ENCODE measurements around the gene MMP11. TPM values are rescaled to one million over a fixed set of nuclear protein-coding genes. Genes with fewer than 3 reads are reported as not detected.

Gene MMP11
- total RNA-seq, 1 donor from 2014 or later: 28.8 TPM

DNA sequence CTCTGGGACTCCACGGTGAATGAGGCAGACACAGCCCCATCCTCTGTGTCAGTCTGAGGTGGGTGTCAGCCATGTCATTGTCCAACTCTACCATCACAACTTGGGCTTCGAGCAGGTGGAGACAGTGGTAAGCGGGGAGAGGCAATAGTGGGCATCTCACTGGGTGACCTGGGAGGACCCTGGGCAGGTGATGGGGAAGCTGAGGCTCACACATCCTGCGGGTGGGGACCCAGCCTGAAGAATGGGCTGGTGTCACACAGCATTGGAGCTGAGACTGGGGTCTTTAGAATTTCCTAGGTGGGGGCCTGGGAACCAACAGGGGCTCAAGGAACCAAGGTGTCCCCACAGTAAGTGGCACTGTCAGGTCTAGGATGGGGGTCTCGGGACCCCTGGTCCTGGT is 7.1 kb downstream of the MMP11 start:
- H3K27me3 Mint-ChIP-seq (ENCODE audit: unreplicated experiment): peaks cover 16% of the 10 kb centered on the region
- no peak for DNase-seq
- H3K36me3 Mint-ChIP-seq (ENCODE audit: unreplicated experiment): peaks cover 3% of the 10 kb centered on the region
- peaks cover 1% of the 10 kb centered on the region for H3K9me3 Mint-ChIP-seq (ENCODE audit: unreplicated experiment)
- H3K27ac Mint-ChIP-seq (ENCODE audit: unreplicated experiment): no peak overlapping the region
- H3K4me3 Mint-ChIP-seq (ENCODE audit: unreplicated experiment): no peak overlapping the region
- peaks cover 7% of the 10 kb centered on the region for H3K4me1 Mint-ChIP-seq (ENCODE audit: low read depth, unreplicated experiment)
- TF ChIP-seq, protein P1, sequence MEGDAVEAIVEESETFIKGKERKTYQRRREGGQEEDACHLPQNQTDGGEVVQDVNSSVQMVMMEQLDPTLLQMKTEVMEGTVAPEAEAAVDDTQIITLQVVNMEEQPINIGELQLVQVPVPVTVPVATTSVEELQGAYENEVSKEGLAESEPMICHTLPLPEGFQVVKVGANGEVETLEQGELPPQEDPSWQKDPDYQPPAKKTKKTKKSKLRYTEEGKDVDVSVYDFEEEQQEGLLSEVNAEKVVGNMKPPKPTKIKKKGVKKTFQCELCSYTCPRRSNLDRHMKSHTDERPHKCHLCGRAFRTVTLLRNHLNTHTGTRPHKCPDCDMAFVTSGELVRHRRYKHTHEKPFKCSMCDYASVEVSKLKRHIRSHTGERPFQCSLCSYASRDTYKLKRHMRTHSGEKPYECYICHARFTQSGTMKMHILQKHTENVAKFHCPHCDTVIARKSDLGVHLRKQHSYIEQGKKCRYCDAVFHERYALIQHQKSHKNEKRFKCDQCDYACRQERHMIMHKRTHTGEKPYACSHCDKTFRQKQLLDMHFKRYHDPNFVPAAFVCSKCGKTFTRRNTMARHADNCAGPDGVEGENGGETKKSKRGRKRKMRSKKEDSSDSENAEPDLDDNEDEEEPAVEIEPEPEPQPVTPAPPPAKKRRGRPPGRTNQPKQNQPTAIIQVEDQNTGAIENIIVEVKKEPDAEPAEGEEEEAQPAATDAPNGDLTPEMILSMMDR (IDR thresholded peaks at IDR 0.05; ENCODE audit: partially characterized antibody, unreplicated experiment): no peak

DNA sequence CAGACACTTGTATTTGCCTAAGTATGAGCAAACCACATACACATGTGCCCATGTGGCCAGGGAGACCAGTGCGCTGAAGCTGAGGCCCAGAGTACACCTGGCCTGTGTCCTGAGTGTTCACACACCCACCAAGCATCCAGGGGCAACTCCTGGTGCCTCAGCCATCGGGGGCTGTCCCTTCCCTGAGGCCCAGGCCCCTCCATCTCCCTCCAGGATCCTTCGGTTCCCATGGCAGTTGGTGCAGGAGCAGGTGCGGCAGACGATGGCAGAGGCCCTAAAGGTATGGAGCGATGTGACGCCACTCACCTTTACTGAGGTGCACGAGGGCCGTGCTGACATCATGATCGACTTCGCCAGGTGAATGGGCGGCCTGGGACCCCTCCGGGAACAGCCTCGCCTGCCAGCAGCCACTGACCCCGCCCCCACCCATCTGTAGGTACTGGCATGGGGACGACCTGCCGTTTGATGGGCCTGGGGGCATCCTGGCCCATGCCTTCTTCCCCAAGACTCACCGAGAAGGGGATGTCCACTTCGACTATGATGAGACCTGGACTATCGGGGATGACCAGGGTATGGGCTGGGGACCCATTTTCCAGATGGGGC is 7.6 kb downstream of the MMP11 start:
- peaks cover 7% of the 10 kb centered on the region for H3K4me1 Mint-ChIP-seq (ENCODE audit: low read depth, unreplicated experiment)
- H3K27ac Mint-ChIP-seq (ENCODE audit: unreplicated experiment): no peak overlapping the region
- H3K4me3 Mint-ChIP-seq (ENCODE audit: unreplicated experiment): no peak overlapping the region
- DNase-seq: no peak
- peaks cover 16% of the 10 kb centered on the region for H3K27me3 Mint-ChIP-seq (ENCODE audit: unreplicated experiment)
- TF ChIP-seq, protein P1 (IDR thresholded peaks at IDR 0.05; ENCODE audit: partially characterized antibody, unreplicated experiment): no peak
- peaks cover 3% of the 10 kb centered on the region for H3K36me3 Mint-ChIP-seq (ENCODE audit: unreplicated experiment)
- H3K9me3 Mint-ChIP-seq (ENCODE audit: unreplicated experiment): peaks cover 1% of the 10 kb centered on the region

DNA sequence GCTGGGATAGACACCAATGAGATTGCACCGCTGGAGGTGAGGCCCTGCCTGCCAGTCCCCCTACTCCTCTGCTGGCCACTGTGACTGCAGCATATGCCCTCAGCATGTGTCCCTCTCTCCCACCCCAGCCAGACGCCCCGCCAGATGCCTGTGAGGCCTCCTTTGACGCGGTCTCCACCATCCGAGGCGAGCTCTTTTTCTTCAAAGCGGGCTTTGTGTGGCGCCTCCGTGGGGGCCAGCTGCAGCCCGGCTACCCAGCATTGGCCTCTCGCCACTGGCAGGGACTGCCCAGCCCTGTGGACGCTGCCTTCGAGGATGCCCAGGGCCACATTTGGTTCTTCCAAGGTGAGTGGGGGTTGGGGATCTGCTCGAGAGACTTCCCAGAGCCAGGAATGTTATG is 8.4 kb downstream of the MMP11 start:
- no peak overlapping the region for H3K4me3 Mint-ChIP-seq (ENCODE audit: unreplicated experiment)
- H3K27me3 Mint-ChIP-seq (ENCODE audit: unreplicated experiment): peaks cover 12% of the 10 kb centered on the region
- peaks cover 1% of the 10 kb centered on the region for H3K9me3 Mint-ChIP-seq (ENCODE audit: unreplicated experiment)
- DNase-seq: no peak
- H3K27ac Mint-ChIP-seq (ENCODE audit: unreplicated experiment): no peak overlapping the region
- TF ChIP-seq, protein P1 (IDR thresholded peaks at IDR 0.05; ENCODE audit: partially characterized antibody, unreplicated experiment): no peak
- peaks cover 3% of the 10 kb centered on the region for H3K36me3 Mint-ChIP-seq (ENCODE audit: unreplicated experiment)
- H3K4me1 Mint-ChIP-seq (ENCODE audit: low read depth, unreplicated experiment): peaks cover 6% of the 10 kb centered on the region

DNA sequence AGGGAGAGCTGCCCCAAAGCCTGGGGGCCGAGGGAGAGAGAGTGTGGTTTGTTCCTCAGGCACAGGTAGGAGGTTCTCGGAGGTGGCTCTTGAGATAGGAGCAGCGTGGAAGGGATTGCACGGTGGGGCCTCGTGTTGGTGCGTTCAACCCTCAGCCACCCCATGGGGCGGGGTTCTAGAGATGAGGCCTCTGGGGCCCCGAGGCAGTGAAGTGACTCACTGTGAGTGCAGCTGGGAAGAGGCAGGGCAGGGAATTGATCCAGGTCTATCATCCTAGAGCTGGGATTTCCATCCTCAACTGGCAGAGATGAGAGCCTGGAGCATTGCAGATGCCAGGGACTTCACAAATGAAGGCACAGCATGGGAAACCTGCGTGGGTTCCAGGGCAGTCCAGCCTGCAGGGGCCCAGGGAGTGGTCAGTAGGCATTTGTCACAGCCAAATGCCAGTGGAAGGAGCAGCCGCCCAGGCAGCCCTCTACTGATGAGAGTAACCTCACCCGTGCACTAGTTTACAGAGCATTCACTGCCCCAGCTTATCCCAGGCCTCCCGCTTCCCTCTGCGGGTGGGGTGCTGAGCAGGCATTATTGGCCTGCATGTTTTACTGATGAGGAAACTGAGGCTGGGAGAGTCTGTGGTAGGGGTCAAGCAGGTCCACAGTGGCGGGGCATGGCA is 9.0 kb downstream of the MMP11 start:
- Mint-ChIP-seq H3K4me1 (ENCODE audit: low read depth, unreplicated experiment) (peaks cover 11% of the 10 kb centered on the region), H3K27ac (ENCODE audit: unreplicated experiment) (no peak overlapping the region)

More for the DNA sequence above, 9.0 kb downstream of the MMP11 start:
- Mint-ChIP-seq H3K36me3 (ENCODE audit: unreplicated experiment) (peaks cover 3% of the 10 kb centered on the region), H3K4me3 (ENCODE audit: unreplicated experiment) (no peak overlapping the region), H3K9me3 (ENCODE audit: unreplicated experiment) (peaks cover 1% of the 10 kb centered on the region), H3K27me3 (ENCODE audit: unreplicated experiment) (peaks cover 14% of the 10 kb centered on the region)
- TF ChIP-seq, protein P1 (IDR thresholded peaks at IDR 0.05; ENCODE audit: partially characterized antibody, unreplicated experiment): no peak
- no peak for DNase-seq

Measured in glutamatergic neuron (in vitro differentiated cells).